ENCODE measurements around the gene PDE6A. TPM values are rescaled to one million over a fixed set of nuclear protein-coding genes. Genes with fewer than 3 reads are reported as not detected.

PDE6A gene
- total RNA-seq, 1 donor: not detected

DNA sequence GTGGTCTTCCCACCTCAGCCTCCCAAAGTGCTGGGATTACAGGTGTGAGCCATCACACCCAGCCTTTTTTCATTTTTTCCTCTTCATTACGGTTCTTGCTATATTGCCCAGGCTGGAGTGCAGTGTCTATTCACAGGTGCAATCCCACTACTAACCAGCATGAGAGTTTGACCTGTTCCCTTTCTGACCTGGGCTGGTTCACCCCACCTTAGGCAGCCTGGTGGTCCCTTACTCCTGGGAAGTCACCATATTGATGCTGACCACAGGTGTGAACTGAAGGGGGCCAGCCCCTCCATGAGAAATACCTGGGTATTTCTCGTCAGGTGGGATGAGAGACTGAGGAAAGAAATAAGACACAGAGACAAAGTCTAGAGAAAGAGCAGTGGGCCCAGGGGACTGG is 2.4 kb downstream of the PDE6A start:
- no peak overlapping the region for H3K4me3 ChIP-seq (ENCODE audit: low read depth, low read length)
- DNase-seq (ENCODE audit: low read depth): no peak
- TF ChIP-seq CTCF (IDR thresholded peaks at IDR 0.05; ENCODE audit: insufficient read depth, low read length): no peak

GRCh38 chr5:149941795-149942194 is 2.8 kb downstream of the PDE6A start:
- no peak for TF ChIP-seq CTCF (IDR thresholded peaks at IDR 0.05; ENCODE audit: insufficient read depth, low read length)
- no peak for DNase-seq (ENCODE audit: low read depth)
- H3K4me3 ChIP-seq (ENCODE audit: low read depth, low read length): no peak overlapping the region

- no peak for DNase-seq (ENCODE audit: low read depth)
- no peak overlapping the region for H3K4me3 ChIP-seq (ENCODE audit: low read depth, low read length)
- no peak for TF ChIP-seq CTCF (IDR thresholded peaks at IDR 0.05; ENCODE audit: insufficient read depth, low read length)
Observed at GRCh38 chr5:149940941-149941644, 3.5 kb downstream of the PDE6A start.

- no peak for TF ChIP-seq CTCF (IDR thresholded peaks at IDR 0.05; ENCODE audit: insufficient read depth, low read length)
- DNase-seq (ENCODE audit: low read depth): peak; percentile 28
- no peak overlapping the region for H3K4me3 ChIP-seq (ENCODE audit: low read depth, low read length)
Observed at GRCh38 chr5:149940077-149940574, 4.5 kb downstream of the PDE6A start.

DNA sequence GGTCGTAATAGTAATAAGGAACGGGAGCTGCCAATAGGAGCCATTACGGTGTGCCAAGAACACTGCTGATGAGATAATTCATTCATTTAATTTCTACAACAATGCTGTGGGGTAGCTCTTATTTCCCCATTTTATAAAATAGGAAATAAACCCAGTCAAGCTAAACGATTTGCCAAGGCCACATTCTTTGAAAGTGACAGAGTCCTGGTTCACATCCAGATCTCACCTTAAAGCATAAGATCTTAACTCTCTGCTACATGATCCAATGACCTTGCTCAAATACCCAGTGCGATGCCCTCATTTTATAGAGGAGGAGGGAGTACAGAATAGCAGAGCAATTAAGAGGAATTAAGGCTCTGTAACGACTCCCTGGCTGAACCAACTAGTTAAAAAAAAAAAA is 5.0 kb downstream of the PDE6A start:
- no peak for TF ChIP-seq CTCF (IDR thresholded peaks at IDR 0.05; ENCODE audit: insufficient read depth, low read length)
- DNase-seq (ENCODE audit: low read depth): peak; percentile 25
- H3K4me3 ChIP-seq (ENCODE audit: low read depth, low read length): no peak overlapping the region

DNA sequence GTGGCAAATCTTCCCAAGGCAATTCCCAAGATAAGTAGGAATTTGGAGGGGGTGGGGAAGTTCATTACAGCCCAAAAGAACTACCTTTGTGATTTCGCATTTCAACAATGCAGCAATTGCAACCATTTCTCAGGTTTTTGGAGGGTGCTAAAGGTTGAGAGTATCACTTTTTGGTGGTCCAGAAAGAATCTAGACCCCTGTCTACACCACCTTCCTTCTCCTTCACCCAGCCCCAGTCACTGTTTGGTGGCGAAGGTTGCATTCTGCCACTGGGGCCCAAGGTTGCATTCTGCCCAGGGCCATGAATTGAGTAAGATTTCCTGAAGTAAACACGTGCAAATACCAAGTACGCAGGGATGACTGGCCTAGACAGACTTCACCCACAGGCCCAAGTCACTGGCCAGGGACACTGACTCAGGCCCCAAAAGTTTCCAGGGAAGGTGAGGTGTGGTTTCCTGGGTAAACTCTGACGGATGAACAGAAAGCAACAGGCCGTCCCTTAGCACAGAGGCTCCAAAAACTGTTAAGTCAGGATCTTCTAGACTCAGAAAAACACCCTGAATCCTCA is 5.7 kb downstream of the PDE6A start:
- H3K4me3 ChIP-seq (ENCODE audit: low read depth, low read length): no peak overlapping the region
- TF ChIP-seq CTCF (IDR thresholded peaks at IDR 0.05; ENCODE audit: insufficient read depth, low read length): no peak
- peak; percentile 80 for DNase-seq (ENCODE audit: low read depth)

All from fibroblast of the aortic adventitia (primary cell).